GM13976 (cell line): ENCODE data around the gene CAPS.

ENCODE experiments used
- DNase-seq: peaks from one replicate; pipeline ENCODE4 v3.0.0; 2012; ENCODE audit warnings: low spot score
- in situ Hi-C: fragments of 300-500 bp; cut with MboI; formaldehyde crosslinking; loops from one replicate; pipeline ENCODE4 v1.12.0; 2022; ENCODE audit warnings: low sequenced_read_pairs, mixed read lengths, inconsistent platforms; ENCODE audit not compliant: unreplicated experiment
- TF ChIP-seq, protein P1 (sequence below): IDR thresholded peaks from 2 replicates; pipeline ENCODE4 v1.5.1; 2012; ENCODE audit warnings: borderline replicate concordance, mild to moderate bottlenecking; ENCODE audit not compliant: insufficient read depth; ENCODE audit errors: extremely low read depth, missing control alignments, control extremely low read depth

The CAPS gene

DNA sequence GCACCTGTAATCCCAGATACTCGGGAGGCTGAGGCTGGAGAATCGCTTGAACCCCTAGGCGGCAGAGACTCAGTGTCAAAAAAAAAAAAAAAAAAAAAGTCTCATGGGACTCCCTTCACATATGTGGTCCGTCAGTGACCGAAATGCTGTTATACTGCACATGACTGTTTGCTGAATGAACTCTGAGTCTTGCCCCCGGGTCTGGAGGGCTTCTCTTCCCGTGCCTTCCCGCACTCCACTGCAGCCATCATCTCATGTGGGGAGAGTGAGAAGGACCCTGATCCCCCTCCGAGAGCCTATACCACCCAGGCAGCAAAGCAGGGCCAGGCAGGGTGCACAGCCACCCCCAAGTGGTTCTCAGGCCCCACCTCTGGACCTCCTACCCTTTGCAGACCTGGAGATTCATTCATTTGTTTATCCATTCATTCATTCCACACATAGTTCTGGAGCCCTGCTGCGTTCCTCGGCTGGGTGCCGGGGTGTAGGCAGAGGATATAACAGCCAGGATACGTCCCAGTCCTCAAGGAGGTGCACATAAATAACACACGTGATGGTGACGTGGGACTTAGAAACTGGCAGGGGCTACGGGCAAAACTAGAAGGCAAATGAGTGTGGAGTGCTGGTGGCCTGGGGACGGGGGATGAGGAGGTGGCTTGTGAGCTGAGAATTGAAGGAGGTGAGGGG, 24.6 kb upstream of the CAPS start:
- TF ChIP-seq, protein P1, sequence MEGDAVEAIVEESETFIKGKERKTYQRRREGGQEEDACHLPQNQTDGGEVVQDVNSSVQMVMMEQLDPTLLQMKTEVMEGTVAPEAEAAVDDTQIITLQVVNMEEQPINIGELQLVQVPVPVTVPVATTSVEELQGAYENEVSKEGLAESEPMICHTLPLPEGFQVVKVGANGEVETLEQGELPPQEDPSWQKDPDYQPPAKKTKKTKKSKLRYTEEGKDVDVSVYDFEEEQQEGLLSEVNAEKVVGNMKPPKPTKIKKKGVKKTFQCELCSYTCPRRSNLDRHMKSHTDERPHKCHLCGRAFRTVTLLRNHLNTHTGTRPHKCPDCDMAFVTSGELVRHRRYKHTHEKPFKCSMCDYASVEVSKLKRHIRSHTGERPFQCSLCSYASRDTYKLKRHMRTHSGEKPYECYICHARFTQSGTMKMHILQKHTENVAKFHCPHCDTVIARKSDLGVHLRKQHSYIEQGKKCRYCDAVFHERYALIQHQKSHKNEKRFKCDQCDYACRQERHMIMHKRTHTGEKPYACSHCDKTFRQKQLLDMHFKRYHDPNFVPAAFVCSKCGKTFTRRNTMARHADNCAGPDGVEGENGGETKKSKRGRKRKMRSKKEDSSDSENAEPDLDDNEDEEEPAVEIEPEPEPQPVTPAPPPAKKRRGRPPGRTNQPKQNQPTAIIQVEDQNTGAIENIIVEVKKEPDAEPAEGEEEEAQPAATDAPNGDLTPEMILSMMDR, result no peak
- in situ Hi-C loops, result no loop called here
- no peak for DNase-seq

DNA sequence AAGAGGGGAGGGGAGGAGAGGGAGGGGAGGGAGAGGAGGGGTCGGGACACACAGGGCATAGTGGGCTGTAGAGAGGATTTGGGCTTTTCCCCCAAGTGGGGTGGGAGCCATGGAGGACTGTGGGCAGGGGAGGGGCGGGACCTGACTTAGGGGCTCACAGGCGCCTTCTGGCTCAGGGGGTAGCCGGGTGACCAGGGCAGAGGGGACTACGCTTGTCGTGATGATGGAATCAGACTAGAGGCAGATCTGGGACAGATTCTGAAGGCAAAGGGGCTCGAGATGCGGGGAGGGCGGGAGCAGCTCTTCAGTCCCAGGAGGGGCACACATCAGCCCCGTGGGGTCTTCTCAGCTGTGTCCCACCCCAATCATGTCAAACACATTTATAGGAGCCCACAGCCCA, 24.0 kb upstream of the CAPS start:
- no peak for DNase-seq
- TF ChIP-seq, protein P1, result no peak
- in situ Hi-C loops, result no loop called here

DNA sequence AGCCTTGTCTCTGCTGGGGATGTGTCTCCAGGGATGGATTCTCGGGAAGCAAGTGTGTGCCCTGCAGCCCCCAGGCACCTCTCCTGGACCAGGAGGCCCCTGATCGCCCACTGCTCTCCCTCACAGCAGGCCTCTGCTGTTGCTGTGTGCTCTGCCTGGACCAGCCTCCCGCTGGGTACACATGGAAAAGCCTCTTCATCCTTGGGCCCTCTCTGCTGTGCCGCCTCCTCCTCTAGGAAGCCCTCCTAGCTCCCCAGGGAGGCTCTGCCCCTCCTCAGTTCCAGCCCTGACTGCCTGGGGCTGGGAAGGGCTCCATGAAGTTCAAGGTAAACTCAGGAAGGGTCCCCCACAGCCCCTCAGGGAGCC, 22.5 kb upstream of the CAPS start:
- TF ChIP-seq, protein P1, result no peak
- no peak for DNase-seq
- in situ Hi-C loops, result no loop called here

DNA sequence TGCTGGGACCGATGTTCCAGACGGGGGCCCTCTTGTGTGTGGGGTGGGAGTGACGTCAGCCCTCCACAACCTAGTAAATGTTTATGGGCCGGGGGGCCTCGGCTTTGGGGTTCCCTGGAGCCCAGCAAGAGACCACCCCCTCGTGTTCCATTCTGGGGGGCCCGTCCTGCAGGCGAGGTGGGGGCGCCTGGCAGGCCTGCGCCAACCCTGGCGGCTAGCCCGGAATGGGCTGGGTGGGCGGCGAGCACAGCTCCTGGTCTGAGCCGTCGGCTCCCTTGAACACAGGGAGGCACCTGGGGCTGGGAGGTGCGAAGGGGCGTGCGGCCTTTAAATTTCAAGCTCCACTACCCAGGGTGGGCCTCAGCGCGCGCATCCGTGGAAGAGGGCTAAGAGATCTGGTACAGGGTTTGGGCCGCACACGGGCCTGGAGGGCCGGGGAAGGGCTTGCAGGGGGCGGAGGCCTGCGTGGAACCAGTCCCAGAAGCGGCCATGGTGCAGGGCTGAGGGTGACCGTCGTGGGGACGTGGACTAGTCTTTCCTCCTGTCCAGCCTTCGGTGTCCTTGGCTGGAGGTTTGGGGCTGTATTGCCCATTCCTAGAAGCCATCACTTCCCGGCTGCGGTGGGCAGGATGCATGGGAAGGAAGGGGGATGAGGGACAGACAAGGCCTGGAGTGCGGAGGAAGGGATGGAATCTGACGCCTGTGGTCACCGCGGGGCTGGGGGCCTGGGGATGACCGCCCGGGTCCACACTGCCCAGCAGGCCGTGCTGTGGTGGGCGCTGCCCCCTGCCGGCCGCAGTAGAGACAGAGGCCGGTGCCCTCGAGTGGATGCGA, 21.9 kb upstream of the CAPS start:
- peak; percentile 62 for DNase-seq
- TF ChIP-seq, protein P1, result peak; percentile 34
- in situ Hi-C loops, result no loop called here

DNA sequence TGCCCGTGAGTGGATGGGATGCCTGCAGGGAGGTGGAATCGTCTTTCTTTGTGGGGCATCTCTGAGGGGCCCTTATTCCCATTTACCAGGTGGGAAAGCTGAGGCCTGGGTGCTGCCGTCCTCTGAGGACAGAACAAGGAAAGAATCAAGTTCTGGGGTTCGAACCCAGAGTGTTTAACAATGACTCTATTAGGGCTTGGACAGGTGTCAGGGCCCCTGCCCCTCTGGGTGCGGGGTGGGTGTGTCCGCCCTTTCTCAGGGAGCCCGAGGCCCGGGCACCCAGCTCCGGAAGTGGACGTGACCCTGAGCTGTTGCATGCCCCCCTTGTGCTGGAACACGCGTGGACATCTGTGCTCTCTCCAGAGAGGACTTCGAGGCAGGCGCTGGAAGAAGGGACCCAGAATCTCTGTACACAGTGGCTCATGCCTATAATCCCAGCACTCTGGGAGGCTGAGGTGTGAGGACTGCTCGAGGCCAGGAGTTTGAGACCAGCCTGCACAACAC, 21.2 kb upstream of the CAPS start:
- no peak for DNase-seq
- TF ChIP-seq, protein P1, result no peak
- in situ Hi-C loops, result no loop called here

DNA sequence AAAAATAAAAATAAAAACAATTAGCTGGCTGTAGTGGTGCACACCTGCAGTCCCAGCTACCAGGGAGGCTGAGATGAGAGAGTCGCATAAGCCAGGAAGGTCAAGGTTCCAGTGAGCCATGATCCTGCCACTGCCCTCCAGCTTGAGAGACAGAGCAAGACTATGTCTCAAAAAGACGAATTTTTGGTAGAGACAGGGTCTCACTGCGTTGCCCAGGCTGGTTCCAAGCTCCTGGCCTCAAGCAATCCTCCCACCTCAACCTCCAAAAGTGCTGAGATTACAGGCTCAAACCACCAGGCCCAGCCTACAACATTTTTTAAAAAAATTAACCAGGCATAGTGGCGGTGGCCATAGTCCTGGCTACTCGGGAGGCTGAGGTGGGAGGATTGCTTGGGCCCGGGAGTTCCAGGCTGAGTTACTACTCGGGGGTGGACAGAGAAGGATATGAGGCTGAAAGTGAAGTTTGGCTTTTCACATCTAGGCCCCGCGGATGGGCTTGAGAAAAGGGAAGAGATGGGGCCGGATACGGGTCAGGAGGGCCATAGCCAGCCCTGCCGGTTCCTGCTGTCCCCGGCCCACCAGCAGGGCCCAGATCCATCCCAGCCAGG, 20.7 kb upstream of the CAPS start:
- in situ Hi-C loops, result no loop called here
- TF ChIP-seq, protein P1, result no peak
- DNase-seq, result no peak
